AG04449 (cell line): Measurements from ENCODE around the gene JAML.

ENCODE experiments used
- CTCF ChIA-PET: fragments of 350-600 bp; formaldehyde crosslinking; extraction: SDS; loops from one replicate; lab custom pipeline; 2021; ENCODE audit warnings: antibody characterized with exemption; lab: Yijun Ruan, JAX
- POLR2A ChIA-PET: fragments of 400-600, 350-600 bp; formaldehyde crosslinking; extraction: SDS; loops from one replicate; lab custom pipeline; 2020; ENCODE audit warnings: antibody characterized with exemption, inconsistent platforms; lab: Yijun Ruan, JAX
- DNase-seq: peaks from one replicate; pipeline ENCODE4 v3.0.0-alpha.2; 2010; ENCODE audit warnings: low read depth, low spot score
- H3K4me3 ChIP-seq: 2 replicates; pipeline ENCODE4 v1.5.1; 2011; ENCODE audit warnings: low read depth, mild to moderate bottlenecking, control low read depth, low read length
- CTCF ChIP-seq: IDR thresholded peaks from one replicate; pipeline ENCODE4 v1.5.1; 2011; ENCODE audit warnings: mild to moderate bottlenecking, moderate library complexity, low read length, control low read depth, inconsistent platforms; ENCODE audit not compliant: insufficient read depth; ENCODE audit errors: missing control alignments

Gene JAML

GRCh38 chr11:118221419-118221818 is 3.4 kb downstream of the JAML start:
- no peak for DNase-seq
- H3K4me3 ChIP-seq = no peak overlapping the region
- CTCF ChIA-PET = no interaction called here
- TF ChIP-seq CTCF = no peak
- POLR2A ChIA-PET = no interaction called here

GRCh38 chr11:118219732-118220131 is 5.1 kb downstream of the JAML start:
- no peak for TF ChIP-seq CTCF
- ChIA-PET POLR2A (no interaction called here), CTCF (no interaction called here)
- no peak overlapping the region for H3K4me3 ChIP-seq
- no peak for DNase-seq

GRCh38 chr11:118219244-118219643 is 5.6 kb downstream of the JAML start:
- no peak overlapping the region for H3K4me3 ChIP-seq
- TF ChIP-seq CTCF = no peak
- ChIA-PET POLR2A (no interaction called here), CTCF (interaction anchor here (9.6 kb wide), 1 partner anchor 20 kb away, joined by 46 read pairs; no protein-coding TSS in a partner anchor)
- no peak for DNase-seq

- TF ChIP-seq CTCF = no peak
- ChIA-PET POLR2A (no interaction called here), CTCF (interaction anchor here (9.6 kb wide), 1 partner anchor 19 kb away, joined by 46 read pairs; no protein-coding TSS in a partner anchor)
- H3K4me3 ChIP-seq = no peak overlapping the region
- no peak for DNase-seq
These were observed 7.2 kb downstream of the JAML start for GRCh38 chr11:118217575-118217974.

- H3K4me3 ChIP-seq = no peak overlapping the region
- CTCF ChIA-PET = interaction anchor here (9.6 kb wide), 1 partner anchor 18 kb away, joined by 46 read pairs; no protein-coding TSS in a partner anchor
- POLR2A ChIA-PET = no interaction called here
- TF ChIP-seq CTCF = no peak
- DNase-seq = no peak
These were observed 8.0 kb downstream of the JAML start for GRCh38 chr11:118216621-118217481.

- no peak for TF ChIP-seq CTCF
- ChIA-PET POLR2A (no interaction called here), CTCF (interaction anchor here (1.4 to 9.6 kb wide), 2 partner anchors 17 to 137 kb away, joined by 4 to 46 read pairs; no protein-coding TSS in a partner anchor)
- no peak for DNase-seq
- H3K4me3 ChIP-seq = no peak overlapping the region
These were observed 9.0 kb downstream of the JAML start for GRCh38 chr11:118215765-118216164.
